HCT116 (cell line): ENCODE data around the gene DNASE2B. TPM values are rescaled to one million over a fixed set of nuclear protein-coding genes. Genes with fewer than 3 reads are reported as not detected.

Experiments
- ATAC-seq: fragments of 200-7000 bp; cut with Tn5 transposase; 2 replicates; pipeline ENCODE4 v1.9.1; 2020; ENCODE audit warnings: mild to moderate bottlenecking, moderate library complexity
- BruUV-seq: library from RNA; stranded (reverse); fragments of 400-500 nt; replicated peaks from 2 replicates; lab custom pipeline; 2021; lab: Mats Ljungman, UMichigan
- CTCF ChIA-PET: fragments of 300-600 bp; sonication (Branson Sonifier 250); formaldehyde crosslinking; loops from one replicate; lab custom pipeline; 2021; ENCODE audit warnings: antibody characterized with exemption; lab: Charles Lee
- POLR2A ChIA-PET: fragments of 300-600, 350-600 bp; sonication (Branson Sonifier 250); formaldehyde crosslinking; loops from one replicate; lab custom pipeline; 2021; ENCODE audit warnings: antibody characterized with exemption; lab: Charles Lee
- RAD21 ChIA-PET, 2 experiments: fragments of 300-600 bp; sonication (Branson Sonifier 250); formaldehyde crosslinking; loops; one replicate each; lab custom pipeline; 2023; ENCODE audit warnings: low total read pairs in 2 of 2; ENCODE audit not compliant: uncharacterized antibody in 2 of 2, unreplicated experiment in 2 of 2, low non-redundant PET in 1 of 2; lab: Charles Lee
- DNase-seq: peaks from one replicate; pipeline ENCODE4 v3.0.0-alpha.2; 2010; ENCODE audit warnings: low read depth, low spot score
- H2AFZ ChIP-seq: fragments of 200-600 bp; shearing (Covaris generic), sonication (generic); 2 replicates; pipeline ENCODE4 v1.6.1; 2017; ENCODE audit warnings: low read depth, mixed run types, mixed read lengths, antibody characterized with exemption, low read length; ENCODE audit not compliant: poor library complexity, severe bottlenecking
- H3K27ac ChIP-seq: 2 replicates; pipeline ENCODE4 v1.5.1; 2012; ENCODE audit warnings: low read depth, low read length
- H3K27me3 ChIP-seq: fragments of 200-600 bp; sonication (generic); 2 replicates; pipeline ENCODE4 v1.6.1; 2016; ENCODE audit warnings: mixed run types, low read length, mixed read lengths; ENCODE audit not compliant: insufficient read depth
- H3K36me3 ChIP-seq, 2 experiments: fragments of 200-500 bp in 1 of 2; fragments of 200-600 bp in 1 of 2; sonication (Bioruptor generic) in 1 of 2; sonication (generic) in 1 of 2; 2 replicates each; pipeline versions ENCODE4 v1.5.1 to v1.6.1; 2014 to 2016; ENCODE audit warnings: low read length in 2 of 2, inconsistent platforms in 1 of 2, mixed read lengths in 1 of 2, mixed run types in 1 of 2; ENCODE audit not compliant: insufficient read depth in 2 of 2, control insufficient read depth in 1 of 2
- H3K4me1 ChIP-seq, 2 experiments: fragments of 200-600 bp in 1 of 2; sonication (generic) in 1 of 2; 2 replicates each; pipeline versions ENCODE4 v1.5.1 to v1.6.1; 2012 to 2017; ENCODE audit warnings: low read length in 2 of 2, inconsistent platforms in 1 of 2, mild to moderate bottlenecking in 1 of 2, mixed read lengths in 1 of 2, mixed run types in 1 of 2, moderate library complexity in 1 of 2; ENCODE audit not compliant: insufficient read depth in 2 of 2, control insufficient read depth in 1 of 2
- H3K4me2 ChIP-seq: fragments of 200-600 bp; sonication (generic); 2 replicates; pipeline ENCODE4 v1.6.1; 2017; ENCODE audit warnings: mixed run types, low read length, mixed read lengths
- H3K4me3 ChIP-seq, 2 experiments: fragments of 200-600 bp in 1 of 2; sonication (generic) in 1 of 2; replicated peaks in 1 of 2; 2 replicates each; pipeline ENCODE4 v1.5.1; 2011 to 2016; ENCODE audit warnings: low read length in 2 of 2, control low read depth in 1 of 2, low read depth in 1 of 2, mild to moderate bottlenecking in 1 of 2, mixed read lengths in 1 of 2, mixed run types in 1 of 2
- H3K79me2 ChIP-seq: fragments of 200-600 bp; sonication (generic); 2 replicates; pipeline ENCODE4 v1.6.1; 2017; ENCODE audit warnings: mild to moderate bottlenecking, mixed run types, low read length, moderate library complexity, mixed read lengths; ENCODE audit not compliant: insufficient read depth
- H3K9ac ChIP-seq: fragments of 200-600 bp; sonication (generic); 2 replicates; pipeline ENCODE4 v1.6.1; 2016; ENCODE audit warnings: low read length, mixed read lengths
- H3K9me2 ChIP-seq: fragments of 200-600 bp; sonication (generic), shearing (Covaris generic); 2 replicates; pipeline ENCODE4 v1.6.1; 2017; ENCODE audit warnings: mixed run types, mild to moderate bottlenecking, moderate library complexity; ENCODE audit not compliant: insufficient read depth
- H3K9me3 ChIP-seq, 2 experiments: fragments of 200-500 bp in 1 of 2; fragments of 200-600 bp in 1 of 2; sonication (Bioruptor generic) in 1 of 2; sonication (generic) in 1 of 2; 2 replicates each; pipeline ENCODE4 v1.6.1; 2014 to 2017; ENCODE audit warnings: low read length in 2 of 2, mixed read lengths in 2 of 2, inconsistent platforms in 1 of 2, low read depth in 1 of 2, mild to moderate bottlenecking in 1 of 2, mixed run types in 1 of 2, moderate library complexity in 1 of 2; ENCODE audit not compliant: control insufficient read depth in 1 of 2, insufficient read depth in 1 of 2
- H4K20me1 ChIP-seq: fragments of 200-600 bp; sonication (generic), shearing (Covaris generic); 2 replicates; pipeline ENCODE4 v1.6.1; 2017; ENCODE audit warnings: mixed run types, mild to moderate bottlenecking, moderate library complexity; ENCODE audit not compliant: insufficient read depth
- ATF3 ChIP-seq: IDR thresholded peaks from 2 replicates; pipeline ENCODE4 v1.6.1; 2012
- CBX3 ChIP-seq: IDR thresholded peaks from 2 replicates; pipeline ENCODE4 v1.6.1; 2012; ENCODE audit warnings: low read depth
- CEBPB ChIP-seq: IDR thresholded peaks from 2 replicates; pipeline ENCODE4 v1.6.1; 2012; ENCODE audit warnings: low read depth
- FOSL1 ChIP-seq: IDR thresholded peaks from 2 replicates; pipeline ENCODE4 v1.6.1; 2012; ENCODE audit warnings: low read depth
- JUND ChIP-seq: IDR thresholded peaks from 2 replicates; pipeline ENCODE4 v1.6.1; 2012
- MAX ChIP-seq: IDR thresholded peaks from 2 replicates; pipeline ENCODE4 v1.6.1; 2012
- POLR2AphosphoS5 ChIP-seq: IDR thresholded peaks from 2 replicates; pipeline ENCODE4 v1.6.1; 2011; ENCODE audit warnings: mild to moderate bottlenecking, low read depth, low read length, moderate library complexity
- RAD21 ChIP-seq: IDR thresholded peaks from 2 replicates; pipeline ENCODE4 v1.6.1; 2012; ENCODE audit warnings: low read depth, mild to moderate bottlenecking
- SP1 ChIP-seq: IDR thresholded peaks from 2 replicates; pipeline ENCODE4 v1.6.1; 2012; ENCODE audit warnings: low read depth
- YY1 ChIP-seq: IDR thresholded peaks from 2 replicates; pipeline ENCODE4 v1.6.1; 2011; ENCODE audit warnings: low read length, low read depth, moderate library complexity, mild to moderate bottlenecking; ENCODE audit not compliant: insufficient replicate concordance; ENCODE audit errors: extremely low read depth
- ZBTB33 ChIP-seq: IDR thresholded peaks from 2 replicates; pipeline ENCODE4 v1.6.1; 2011; ENCODE audit warnings: mild to moderate bottlenecking, low read length, moderate library complexity; ENCODE audit not compliant: insufficient replicate concordance; ENCODE audit errors: extremely low read depth
- ZFX ChIP-seq: fragments of 450-650 bp; IDR thresholded peaks from 2 replicates; pipeline ENCODE4 v1.6.1; 2017
- intact Hi-C: fragments of 100-400 bp; cut with micrococcal nuclease; formaldehyde crosslinking; loops from 2 replicates; pipeline ENCODE4 v1.10.0; 2022
- total RNA-seq: library from RNA; stranded (reverse); gene quantifications from one replicate; pipeline ENCODE4 v1.2.1, GENCODE V29; 2021; ENCODE audit not compliant: unreplicated experiment

Gene DNASE2B
- total RNA-seq, 1 experiment from 2014 or later = 0.42 TPM

- DNase-seq (no peak), ATAC-seq (no peak)
- no peaks in the 10 kb centered on the region for H3K9me2 ChIP-seq
- peaks cover 20 to 40% of the 10 kb centered on the region in 2 experiments for H3K4me1 ChIP-seq
- no peak overlapping the region for H3K4me2 ChIP-seq
- TF ChIP-seq FOSL1 (no peak), POLR2AphosphoS5 (no peak), CBX3 (no peak), MAX (no peak)
- no peaks in the 10 kb centered on the region for H3K79me2 ChIP-seq
- ChIA-PET RAD21 (no interaction called here), POLR2A (no interaction called here), CTCF (no interaction called here)
- no peak overlapping the region for H3K27ac ChIP-seq
- no TSS peak for BruUV-seq
- H3K27me3 ChIP-seq = no peaks in the 10 kb centered on the region
- H2AFZ ChIP-seq = no peak overlapping the region
- intact Hi-C loops = no loop called here
- H3K36me3 ChIP-seq = no peaks in the 10 kb centered on the region; a peak in 1 of 4 replicates
- no peak overlapping the region for H3K4me3 ChIP-seq
- H3K9ac ChIP-seq = no peak overlapping the region
- no peaks in the 10 kb centered on the region for H3K9me3 ChIP-seq
- no peaks in the 10 kb centered on the region for H4K20me1 ChIP-seq
Measured at GRCh38 chr1:84403347-84403746, 5.1 kb downstream of the DNASE2B start.

- Histone ChIP-seq H2AFZ (peak overlapping the region; percentile 76), H3K4me1 (peaks cover 20 to 45% of the 10 kb centered on the region in 2 experiments), H3K79me2 (no peaks in the 10 kb centered on the region), H3K9me2 (no peaks in the 10 kb centered on the region), H3K4me3 (peak overlapping the region in 1 of 2 experiments; percentile 13; a peak in 2 of 4 replicates), H3K27ac (peak overlapping the region; percentile 55), H3K36me3 (no peaks in the 10 kb centered on the region; a peak in 1 of 4 replicates), H3K27me3 (no peaks in the 10 kb centered on the region), H4K20me1 (no peaks in the 10 kb centered on the region)
- peak; percentile 53 for DNase-seq
- intact Hi-C loops = no loop called here
- CTCF ChIA-PET = interaction anchor here (1.1 kb wide), 1 partner anchor 265 kb away, joined by 4 read pairs; no protein-coding TSS in a partner anchor
- no TSS peak for BruUV-seq
- TF ChIP-seq JUND = peak; percentile 78
- TF ChIP-seq ATF3 = no peak
- TF ChIP-seq RAD21 = no peak
- TF ChIP-seq ZBTB33 = no peak
- no peak for TF ChIP-seq YY1
- TF ChIP-seq SP1 = peak; percentile 69
- peak; percentile 59; the same call in 1 of the 2 replicates for TF ChIP-seq MAX
- peak; percentile 72 for TF ChIP-seq FOSL1
- TF ChIP-seq CBX3 = peak; percentile 91
- peak; percentile 53 for TF ChIP-seq CEBPB
- no peak for TF ChIP-seq ZFX
- TF ChIP-seq POLR2AphosphoS5 = peak; percentile 65; the same call in 1 of the 2 replicates
- TF ChIP-seq, all 23 proteins: peak for 7
- ChIA-PET POLR2A (no interaction called here), RAD21 (no interaction called here)
- Histone ChIP-seq H3K9me3 (no peaks in the 10 kb centered on the region), H3K4me2 (peak overlapping the region; percentile 61), H3K9ac (peak overlapping the region; percentile 12; the same call in 1 of the 2 replicates)
- peak; percentile 86 for ATAC-seq
Measured at GRCh38 chr1:84406346-84406861, 8.1 kb downstream of the DNASE2B start.
